Activated CD4-positive, alpha-beta T cell treated with anti-CD3 and anti-CD28 coated beads, Interleukin-2, amount 50 U/mL, for 1 hour (primary cell): ENCODE results near the gene PGLYRP1.

Source experiments
- DNase-seq: peaks from one replicate; pipeline ENCODE4 v3.0.0-alpha.2; 2020

PGLYRP1 gene

GRCh38 chr19:45999653-46000121 lies 23.2 kb downstream of the PGLYRP1 start:
- no peak for DNase-seq

- no peak for DNase-seq
Observed at GRCh38 chr19:45998834-45999233, 24.0 kb downstream of the PGLYRP1 start.

- no peak for DNase-seq
Observed at GRCh38 chr19:45996933-45997332, 25.9 kb downstream of the PGLYRP1 start.

GRCh38 chr19:45995715-45996385 lies 27.0 kb downstream of the PGLYRP1 start:
- no peak for DNase-seq

GRCh38 chr19:45994998-45995714 lies 27.7 kb downstream of the PGLYRP1 start, which contains the start of gene CCDC61:
Gene CCDC61 (plus strand): TSS chr19:45995467. CDS start chr19:46003019, 7,552 bp downstream.
- peak; percentile 94 for DNase-seq

GRCh38 chr19:45994456-45994997 lies 28.3 kb downstream of the PGLYRP1 start:
- no peak for DNase-seq

- no peak for DNase-seq
Observed at GRCh38 chr19:45990113-45990728, 32.6 kb downstream of the PGLYRP1 start.

- DNase-seq: no peak
Observed at GRCh38 chr19:45985321-45985720, 37.5 kb downstream of the PGLYRP1 start.

- DNase-seq: no peak
Observed at GRCh38 chr19:45981350-45981749, 41.5 kb downstream of the PGLYRP1 start.

GRCh38 chr19:45978156-45978555 lies 44.7 kb downstream of the PGLYRP1 start:
- no peak for DNase-seq

- no peak for DNase-seq
Observed at GRCh38 chr19:45976178-45976577, 46.7 kb downstream of the PGLYRP1 start.

GRCh38 chr19:45975306-45976070 lies 47.4 kb downstream of the PGLYRP1 start:
- DNase-seq: no peak

GRCh38 chr19:45973553-45974338 lies 49.1 kb downstream of the PGLYRP1 start, which contains the start of gene NOVA2:
Gene NOVA2 (minus strand): TSS chr19:45973865. CDS start chr19:45973351, 514 bp downstream.
- no peak for DNase-seq

- no peak for DNase-seq
Observed at GRCh38 chr19:45972947-45973540, 49.8 kb downstream of the PGLYRP1 start.

GRCh38 chr19:45972081-45972946 lies 50.5 kb downstream of the PGLYRP1 start:
- peak; percentile 16 for DNase-seq

GRCh38 chr19:45971260-45971902 lies 51.5 kb downstream of the PGLYRP1 start:
- DNase-seq: no peak

GRCh38 chr19:45969676-45970075 lies 53.2 kb downstream of the PGLYRP1 start:
- DNase-seq: no peak
